GM04503 (cell line): ENCODE measurements around the gene STX10.
"Not testable (repeated sequence)": the region's sequence is repeated elsewhere in the genome, so short reads cannot be mapped to it uniquely, and the experiment has no call there.

ENCODE experiments used
- DNase-seq: peaks from one replicate; pipeline ENCODE4 v3.0.0-alpha.2; 2012; ENCODE audit warnings: low read depth

The STX10 gene, protein sequence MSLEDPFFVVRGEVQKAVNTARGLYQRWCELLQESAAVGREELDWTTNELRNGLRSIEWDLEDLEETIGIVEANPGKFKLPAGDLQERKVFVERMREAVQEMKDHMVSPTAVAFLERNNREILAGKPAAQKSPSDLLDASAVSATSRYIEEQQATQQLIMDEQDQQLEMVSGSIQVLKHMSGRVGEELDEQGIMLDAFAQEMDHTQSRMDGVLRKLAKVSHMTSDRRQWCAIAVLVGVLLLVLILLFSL

DNA sequence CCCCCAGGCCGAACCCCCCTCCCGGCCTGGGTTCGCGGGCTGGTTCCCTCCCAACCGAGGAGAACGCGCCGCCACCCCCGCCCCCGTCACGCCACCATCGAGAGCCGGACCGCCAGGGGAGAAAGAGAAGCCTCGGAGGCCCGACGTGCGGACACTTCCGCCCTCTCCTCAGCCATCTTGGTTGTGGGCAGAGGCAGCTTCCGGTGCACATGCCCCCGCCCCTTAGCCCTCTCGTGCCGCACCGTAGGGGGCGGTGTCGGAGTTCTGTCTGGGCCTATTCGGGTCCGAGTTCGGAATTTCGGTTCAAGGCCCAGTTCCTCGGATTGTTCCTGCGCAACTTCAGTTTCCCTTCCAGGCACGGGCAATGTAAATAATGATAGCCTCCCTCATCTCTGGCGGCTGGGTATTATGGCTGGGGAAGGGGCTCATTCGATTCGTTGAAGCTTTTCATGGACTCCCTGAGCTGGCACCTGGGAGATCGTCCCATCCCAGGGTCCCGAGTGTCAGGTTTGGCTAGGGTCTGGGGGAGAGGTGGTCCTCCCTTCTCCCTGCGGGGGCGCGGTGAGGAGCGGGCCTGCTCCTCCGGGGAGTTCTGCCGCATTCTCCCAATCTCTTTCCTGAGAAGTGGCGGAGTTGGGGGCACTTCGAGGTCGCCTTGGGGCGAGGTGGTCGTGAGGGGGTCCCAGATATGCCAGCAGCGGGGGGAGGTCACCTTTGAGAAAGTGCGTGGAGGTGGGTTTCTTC, at the start of gene STX10, which contains the start of gene IER2:
STX10 (minus strand) TSS at position 189 of the 744 bp plus-strand sequence. CDS start 202 bp downstream, outside the sequence.
IER2 (plus strand) TSS at position 225 of the 744 bp plus-strand sequence. CDS start 2,776 bp downstream, outside the sequence.
- DNase-seq, result peak; percentile 73

DNA sequence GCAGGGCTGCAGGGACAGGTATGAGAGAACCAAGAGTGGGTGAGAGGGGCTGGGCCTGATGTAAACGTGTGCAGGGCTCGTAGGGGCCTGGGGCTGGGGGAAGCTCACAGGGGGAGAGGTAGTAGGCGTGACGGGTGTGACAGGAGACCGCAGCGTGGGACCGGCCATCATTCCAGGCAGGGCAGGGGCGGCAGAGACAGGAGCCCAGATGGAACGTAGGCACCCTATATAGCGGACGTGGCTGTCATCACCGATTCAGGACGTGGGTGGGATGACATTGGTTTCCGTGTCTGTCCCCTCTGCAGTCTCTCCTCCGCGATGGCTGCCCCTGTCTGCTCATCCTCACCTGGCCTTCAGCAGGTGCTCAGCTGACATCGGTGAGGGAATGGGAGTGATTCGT, 48.5 kb upstream of the STX10 start:
- DNase-seq, result no peak

DNA sequence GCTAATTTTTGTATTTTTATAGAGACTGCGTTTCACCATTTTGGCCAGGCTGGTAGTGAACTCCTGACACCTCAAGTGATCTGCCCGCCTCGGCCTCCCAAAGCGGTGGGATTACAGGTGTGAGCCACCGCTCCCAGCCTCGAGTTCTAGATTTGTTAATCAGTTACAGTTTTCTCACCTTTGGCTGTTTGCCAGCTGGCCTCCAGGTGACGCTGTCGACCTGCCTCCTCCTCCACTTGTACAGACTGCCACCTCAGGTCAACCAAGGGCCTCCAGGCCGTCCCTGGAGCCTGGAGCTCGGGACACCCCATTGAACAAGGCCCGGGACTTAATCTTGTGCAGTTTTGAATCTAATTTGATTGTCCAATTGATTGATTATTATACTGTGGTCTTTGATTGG, 45.5 kb upstream of the STX10 start:
- DNase-seq, result no peak

DNA sequence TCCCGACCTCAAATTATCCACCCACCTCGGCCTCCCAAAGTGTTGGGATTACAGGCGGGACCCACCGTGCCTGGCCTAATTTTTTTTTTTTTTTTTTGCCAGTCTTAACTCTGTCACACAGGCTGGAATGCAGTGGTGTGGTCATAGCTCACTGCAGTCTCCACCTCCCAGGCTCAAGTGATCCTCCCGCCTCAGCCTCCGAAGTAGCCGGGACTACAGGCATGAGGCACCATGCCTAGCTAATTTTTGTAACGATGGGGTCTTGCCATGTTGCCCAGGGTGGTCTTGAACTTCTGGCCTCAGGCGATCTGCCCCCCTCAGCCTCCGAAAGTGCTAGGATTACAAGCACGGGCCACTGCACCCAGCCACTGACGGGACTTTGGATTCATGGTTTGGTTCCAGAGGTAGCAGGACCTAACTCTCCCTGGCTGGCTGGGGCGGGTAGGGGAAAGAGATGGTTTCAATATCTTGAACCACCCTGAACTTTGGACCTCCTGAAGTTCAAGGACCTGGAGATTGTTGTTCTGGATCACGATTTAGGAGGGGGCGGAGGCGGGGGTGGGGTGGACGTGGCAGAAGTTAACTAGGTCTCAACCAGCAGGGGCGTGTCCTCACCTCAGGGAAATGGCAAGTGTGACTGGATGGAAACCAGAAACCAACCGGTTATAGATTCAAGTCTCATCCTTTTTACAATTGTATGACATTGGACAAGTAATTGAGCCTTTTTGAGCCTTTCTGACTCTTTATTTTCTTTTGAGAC, 40.8 kb upstream of the STX10 start:
- no peak for DNase-seq

DNA sequence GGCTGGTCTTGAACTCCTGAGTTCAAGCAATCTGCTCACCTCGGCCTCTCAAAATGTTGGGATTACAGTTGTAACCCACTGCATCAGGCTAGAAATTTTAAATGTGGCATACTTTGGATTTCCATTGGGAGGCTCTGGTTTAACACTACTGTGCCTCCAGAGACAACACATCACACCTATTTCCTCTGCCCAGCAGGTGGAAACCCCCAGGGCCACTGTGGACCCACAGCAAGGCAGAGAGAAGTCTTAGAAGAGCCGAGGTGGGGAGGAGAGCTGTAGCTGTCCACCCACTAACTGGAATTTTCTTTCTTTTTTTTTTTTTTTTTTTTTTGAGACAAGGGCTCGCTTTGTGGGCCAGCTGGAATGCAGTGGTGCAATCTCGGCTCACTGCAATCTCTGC, 39.4 kb upstream of the STX10 start:
- DNase-seq, result no peak

DNA sequence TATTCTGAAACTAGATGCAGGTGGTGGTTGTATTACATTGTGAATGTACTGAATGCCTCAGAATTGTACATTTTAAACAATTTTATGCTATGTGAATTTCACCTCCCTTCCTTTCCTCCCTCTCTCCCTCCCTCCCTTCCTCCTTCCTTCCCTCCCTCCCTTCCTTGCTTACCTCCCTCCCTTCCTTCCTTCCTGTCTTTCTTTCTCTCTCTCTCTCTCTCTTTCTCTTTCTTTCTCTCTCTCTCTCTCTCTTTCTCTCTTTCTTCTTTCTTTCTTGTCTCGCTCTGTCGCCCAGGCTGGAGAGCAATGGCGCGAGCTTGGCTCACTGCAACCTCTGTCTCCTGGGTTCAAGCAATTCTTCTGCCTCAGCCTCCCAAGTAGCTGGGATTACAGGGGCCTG, 37.2 kb upstream of the STX10 start:
- DNase-seq, result no peak

DNA sequence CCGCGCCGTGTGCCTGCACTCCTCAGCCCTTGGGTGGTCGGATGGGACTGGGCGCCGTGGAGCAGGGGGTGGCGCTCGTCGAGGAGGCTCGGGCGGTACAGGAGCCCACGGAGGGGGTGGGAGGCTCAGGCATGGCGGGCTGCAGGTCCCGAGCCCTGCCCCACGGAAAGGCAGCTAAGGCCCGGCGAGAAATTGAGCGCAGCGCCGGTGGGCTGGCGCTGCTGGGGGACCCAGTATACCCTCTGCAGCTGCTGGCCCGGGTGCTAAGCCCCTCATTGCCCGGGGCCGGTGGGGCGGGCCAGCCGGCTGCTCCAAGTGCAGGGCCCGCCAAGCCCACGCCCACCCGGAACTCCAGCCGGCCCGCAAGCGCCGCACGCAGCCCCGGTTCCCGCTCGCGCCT, 36.5 kb upstream of the STX10 start:
- DNase-seq, result not testable (repeated sequence)

DNA sequence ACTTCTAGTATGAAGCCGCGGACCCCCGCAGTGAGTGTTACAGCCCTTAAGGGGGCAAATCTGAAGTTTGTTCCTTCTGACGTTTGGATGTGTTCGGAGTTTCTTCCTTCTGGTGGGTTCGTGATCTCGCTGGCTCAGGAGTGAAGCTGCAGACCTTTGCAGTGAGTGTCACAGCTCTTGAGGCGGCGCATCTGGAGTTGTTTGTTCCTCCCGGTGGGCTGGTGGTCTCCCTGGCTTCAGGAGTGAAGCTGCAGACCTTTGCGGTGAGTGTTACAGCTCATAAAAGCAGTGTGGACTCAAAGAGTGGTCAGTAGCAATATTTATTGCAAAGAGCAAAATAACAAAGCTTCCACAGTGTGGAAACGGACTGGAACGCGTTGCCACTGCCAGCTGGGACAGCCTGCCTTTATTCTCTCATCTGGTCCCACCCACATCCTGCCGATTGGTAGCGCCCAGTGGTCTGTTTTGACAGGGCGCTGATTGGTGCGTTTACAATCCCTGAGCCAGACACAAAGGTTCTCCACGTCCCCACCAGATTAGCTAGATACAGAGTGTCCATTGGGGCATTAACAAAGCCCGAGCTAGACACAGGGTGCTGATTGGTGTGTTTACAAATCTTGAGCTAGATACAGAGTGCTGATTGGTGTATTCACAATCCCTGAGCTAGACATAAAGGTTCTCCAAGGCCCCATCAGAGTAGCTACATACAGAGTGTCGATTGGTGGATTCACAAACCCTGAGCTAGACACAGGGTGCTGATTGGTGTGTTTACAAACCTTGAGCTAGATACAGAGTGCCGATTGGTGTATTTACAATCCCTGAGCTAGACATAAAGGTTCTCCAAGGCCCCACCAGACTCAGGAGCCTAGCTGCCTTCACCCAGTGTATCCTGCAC, 35.8 kb upstream of the STX10 start:
- DNase-seq, result not testable (repeated sequence)

DNA sequence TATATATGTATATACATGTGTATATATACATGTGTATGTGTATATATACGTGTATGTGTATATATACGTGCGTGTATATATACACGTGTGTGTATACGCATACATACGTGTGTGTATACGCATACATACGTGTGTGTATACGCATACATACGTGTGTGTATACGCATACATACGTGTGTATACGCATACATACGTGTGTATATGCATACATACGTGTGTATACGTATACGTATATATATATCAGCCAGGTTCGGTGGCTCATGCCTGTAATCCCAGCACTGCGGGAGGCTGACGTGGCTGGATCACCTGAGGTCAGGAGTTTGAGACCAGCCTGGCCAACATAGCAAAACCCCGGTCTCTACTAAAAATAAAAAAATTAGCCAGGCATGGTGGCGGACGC, 34.8 kb upstream of the STX10 start:
- not testable (repeated sequence) for DNase-seq

DNA sequence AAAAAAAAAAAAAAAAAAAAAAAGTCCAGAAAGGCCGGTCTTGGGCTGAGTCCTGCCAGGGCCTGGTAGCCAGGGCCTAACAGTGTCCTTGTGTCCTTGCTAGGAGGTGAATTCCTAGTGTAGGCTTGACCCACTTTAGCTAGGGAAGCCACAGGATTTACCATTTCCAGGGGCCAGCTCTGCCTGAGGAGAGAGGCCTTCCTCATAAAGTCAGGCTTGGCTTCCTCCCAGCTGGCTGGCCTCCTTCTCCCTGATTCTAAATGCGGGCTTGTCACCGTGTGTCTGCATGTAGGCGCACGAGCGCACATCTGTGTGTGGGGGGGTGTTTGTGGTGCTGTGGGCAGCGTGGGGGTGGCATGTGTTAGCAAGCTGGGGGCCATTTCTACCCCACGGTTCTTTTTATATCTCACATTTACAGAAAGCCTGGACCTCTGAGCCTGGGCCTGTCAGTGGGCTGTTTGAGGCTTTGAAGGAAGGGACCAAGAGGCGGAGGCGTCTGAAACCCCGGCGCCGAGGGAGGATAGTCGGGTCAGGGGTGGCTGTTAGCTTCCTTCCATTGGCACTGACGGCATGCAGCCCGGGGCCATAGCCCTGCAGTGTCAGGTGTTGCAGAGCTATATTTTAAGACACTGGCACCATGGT, 31.7 kb upstream of the STX10 start:
- no peak for DNase-seq

DNA sequence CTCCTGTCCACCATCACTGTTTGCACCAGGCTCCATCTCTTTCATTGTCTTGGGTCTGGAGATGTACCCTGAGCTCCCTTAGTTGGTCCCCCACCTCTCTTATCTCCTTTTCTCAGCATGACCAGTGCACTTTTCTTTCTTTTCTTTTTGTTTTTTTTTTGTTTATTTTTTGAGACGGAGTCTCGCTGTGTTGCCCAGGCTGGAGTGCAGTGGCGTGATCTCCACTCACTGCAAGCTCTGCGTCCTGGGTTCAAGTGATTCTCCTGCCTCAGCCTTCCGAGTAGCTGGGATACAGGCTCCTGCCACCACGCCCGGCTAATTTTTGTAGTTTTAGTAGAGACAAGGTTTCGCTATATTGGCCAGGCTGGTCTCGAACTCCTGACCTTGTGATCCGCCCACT, 28.1 kb upstream of the STX10 start:
- not testable (repeated sequence) for DNase-seq

DNA sequence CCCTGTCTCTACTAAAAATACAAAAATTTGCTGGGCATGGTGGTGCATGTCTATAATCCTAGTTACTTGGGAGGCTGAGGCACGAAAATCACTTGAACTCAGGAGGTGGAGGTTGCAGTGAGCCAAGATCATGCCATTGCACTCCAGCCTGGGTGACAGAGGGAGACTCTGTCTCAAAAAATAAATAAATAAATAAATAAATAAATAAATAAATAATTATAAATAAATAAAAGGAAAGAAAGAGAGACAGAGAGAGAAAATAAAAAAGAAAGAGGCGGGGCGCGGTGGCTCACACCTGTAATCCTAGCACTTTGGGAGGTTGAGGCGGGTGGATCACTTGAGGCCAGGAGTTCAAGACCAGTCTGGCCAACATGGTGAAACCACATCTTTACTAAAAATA, 27.4 kb upstream of the STX10 start:
- not testable (repeated sequence) for DNase-seq

DNA sequence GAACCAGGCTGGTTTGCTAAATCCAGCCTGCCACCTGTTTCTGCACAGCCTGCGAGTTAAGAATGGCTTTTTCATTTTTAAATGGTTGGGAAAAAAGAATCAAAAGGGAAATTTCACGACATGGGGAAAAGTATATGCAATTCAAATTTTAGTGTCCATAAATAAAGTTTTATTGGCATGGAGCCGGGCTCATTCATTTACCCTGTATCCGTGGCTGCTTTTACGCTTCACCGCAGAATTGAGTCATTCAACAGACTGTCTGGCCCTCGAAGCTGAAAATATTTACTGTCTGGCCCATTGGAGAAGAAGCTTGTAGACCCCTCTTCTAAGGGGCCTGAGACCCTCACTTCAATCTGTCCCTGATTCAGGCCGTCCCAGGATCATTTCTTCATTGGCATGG, 26.2 kb upstream of the STX10 start:
- DNase-seq, result no peak

DNA sequence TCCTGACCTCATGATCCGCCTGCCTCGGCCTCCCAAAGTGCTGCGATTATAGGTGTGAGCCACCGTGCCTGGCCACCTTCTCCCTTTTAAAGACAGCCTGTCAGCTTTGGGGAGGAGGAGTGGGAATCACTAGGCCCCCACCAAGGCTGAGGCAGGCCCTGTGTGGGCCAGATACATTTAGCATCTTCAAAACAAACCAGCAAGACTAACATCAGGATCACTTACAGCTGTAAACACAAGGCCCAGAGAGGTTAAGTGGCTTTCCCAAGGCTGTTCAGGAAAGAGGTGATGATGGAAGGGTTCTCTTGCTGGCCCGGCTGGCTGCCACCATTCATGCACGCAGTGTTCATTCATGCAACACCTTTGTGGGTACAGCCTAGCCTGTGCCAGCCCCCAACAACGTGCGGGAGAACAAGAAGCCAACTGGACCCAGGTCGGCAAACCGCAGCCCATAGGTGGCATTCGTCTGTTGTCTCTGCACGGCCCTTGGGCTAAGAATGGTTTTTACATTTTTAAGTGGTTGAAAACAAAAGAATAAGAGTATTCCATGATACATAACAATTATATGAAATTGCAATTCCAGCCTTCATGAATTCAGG, 23.1 kb upstream of the STX10 start:
- DNase-seq, result no peak

DNA sequence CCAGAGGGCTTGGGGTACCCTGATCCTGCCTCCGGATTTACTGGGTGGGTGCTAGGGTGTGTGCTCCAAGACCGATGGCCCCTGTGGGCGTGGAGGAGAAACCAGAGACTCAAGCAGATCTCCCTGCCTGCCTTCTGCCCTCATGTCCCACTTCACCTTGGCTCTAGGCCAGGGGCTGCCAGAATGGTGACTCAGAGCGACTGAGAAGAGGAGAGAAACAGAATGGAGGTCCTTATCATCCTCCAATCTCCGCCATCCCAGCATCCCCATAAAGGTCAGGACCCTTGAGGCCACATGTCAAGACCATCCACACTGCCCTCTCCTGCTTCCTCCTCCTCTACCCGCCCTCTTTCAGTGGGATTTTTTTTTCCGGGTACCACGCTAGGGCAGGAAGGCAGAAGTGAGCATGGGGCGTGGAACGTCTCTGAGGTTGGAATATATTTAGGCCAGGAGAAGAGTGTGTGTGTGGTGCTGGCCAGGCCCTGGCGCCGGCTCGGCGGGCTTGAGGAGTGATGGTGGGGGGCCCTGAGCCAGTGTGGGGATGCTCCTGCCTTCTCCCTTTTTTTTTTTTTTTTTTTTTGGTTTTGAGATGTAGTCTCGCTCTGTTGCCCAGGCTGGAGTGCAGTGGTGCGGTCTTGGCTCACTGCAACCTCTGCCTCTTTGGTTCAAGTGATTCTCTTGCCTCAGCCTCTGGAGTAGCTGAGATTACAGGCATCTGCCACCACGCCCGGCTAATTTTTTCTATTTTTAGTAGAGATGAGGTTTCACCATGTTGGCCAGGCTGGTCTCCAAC, 22.4 kb upstream of the STX10 start:
- no peak for DNase-seq

DNA sequence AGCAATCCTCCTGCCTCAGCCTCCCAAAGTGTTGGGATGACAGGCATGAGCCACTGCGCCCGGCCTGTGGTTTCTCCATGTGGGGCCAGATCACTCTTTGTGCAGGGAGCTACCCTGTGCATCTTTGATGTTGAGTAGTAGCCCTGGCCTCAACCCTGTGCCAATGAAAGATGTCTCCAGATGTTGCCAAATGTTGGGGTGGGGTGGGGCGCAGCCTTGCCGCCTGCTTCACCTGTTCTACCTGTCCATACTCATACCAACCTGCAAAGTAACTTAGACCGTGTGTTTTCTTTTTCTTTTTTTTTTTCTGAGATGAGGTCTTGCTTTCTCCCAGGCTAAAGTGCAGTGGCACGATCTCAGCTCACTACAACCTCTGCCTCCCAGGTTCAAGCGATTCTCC, 21.0 kb upstream of the STX10 start:
- no peak for DNase-seq

DNA sequence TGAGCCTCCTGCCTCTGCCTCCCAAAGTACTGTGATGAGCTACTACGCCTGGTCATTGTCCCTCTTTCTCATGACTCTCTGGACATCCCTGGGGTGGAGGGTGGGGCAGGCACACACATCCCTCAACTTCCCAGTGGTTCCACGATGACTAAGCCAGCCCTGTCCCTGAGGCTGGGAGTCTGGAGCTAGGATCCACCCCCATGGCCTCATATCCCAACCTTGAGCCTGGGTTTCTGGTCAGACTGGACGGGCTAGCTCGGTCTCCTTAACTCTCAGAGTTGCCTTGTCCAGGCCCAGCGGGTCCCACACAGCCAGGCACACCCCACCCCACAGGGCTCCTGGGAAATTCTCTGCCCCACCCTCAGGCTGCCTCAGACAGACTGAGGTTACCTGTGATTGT, 19.6 kb upstream of the STX10 start:
- DNase-seq, result no peak

DNA sequence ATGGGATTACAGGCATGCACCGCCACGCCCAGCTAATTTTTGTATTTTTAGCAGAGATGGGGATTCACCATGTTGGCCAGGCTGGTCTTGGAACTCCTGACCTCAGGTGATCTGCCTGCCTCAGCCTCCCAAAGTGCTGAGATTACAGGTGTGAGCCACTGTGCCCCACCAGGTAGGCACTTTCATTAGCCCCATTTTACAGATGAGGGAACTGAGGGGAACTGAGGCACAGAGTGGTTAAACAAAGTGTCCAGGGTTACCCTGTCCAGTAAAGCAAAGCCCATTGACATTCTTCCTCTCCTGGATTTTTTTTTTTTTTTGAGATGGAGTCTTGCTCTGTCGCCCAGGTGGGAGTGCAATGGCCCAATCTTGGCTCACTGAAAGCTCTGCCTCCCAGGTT, 16.0 kb upstream of the STX10 start:
- not testable (repeated sequence) for DNase-seq

DNA sequence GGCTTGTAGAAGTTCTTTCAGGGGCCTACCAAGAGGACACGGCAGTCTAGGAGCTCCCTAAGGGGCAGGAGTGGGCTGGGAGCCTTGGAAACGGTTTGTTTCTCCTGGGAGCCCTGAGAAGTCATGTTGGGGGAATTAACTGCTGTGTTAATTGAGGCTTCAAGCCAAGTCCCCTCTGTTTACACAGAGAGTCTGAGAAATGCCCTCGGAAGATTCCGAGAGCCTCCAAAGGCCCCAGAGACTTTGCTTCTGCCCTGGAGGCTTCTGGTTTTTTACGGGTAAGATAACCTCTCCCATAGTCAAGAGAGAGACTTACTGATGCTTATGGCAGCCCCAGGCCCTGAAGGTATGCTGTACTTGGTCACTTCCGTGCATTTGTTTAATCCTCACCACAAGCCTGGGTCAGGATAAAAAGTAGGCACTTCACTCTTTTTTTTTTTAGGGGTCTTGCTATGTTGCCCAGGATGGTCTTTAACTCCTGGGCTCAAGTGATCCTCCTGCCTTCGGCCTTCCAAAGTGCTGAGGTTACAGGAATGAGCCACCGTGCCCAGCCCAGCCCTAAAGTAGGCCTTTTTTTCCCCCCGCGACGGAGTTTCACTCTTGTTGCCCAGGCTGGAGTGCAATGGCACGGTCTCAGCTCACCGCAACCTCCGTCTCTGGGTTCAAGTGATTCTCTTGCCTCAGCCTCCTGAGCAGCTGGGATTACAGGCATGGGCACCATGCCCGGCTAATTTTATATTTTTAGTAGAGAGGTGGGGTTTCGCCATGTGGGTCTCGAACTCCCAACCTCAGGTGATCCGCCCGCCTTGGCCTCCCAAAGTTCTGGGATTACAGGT, 15.2 kb upstream of the STX10 start:
- DNase-seq, result no peak
